SK-N-MC (cell line): Measurements from ENCODE around the gene ICE2.
A peak's percentile ranks its signal among the peaks of the same experiment; 100 is the strongest.

ENCODE experiments used
- DNase-seq: peaks from one replicate; pipeline ENCODE4 v3.0.0-alpha.2; 2011; ENCODE audit warnings: low read depth, low spot score
- H3K27ac ChIP-seq: fragments of 200-600 bp; sonication (generic); 2 replicates; pipeline ENCODE4 v1.5.1; 2016; ENCODE audit warnings: mixed run types
- H3K36me3 ChIP-seq: fragments of 200-600 bp; sonication (generic); 2 replicates; pipeline ENCODE4 v1.6.1; 2017; ENCODE audit warnings: antibody characterized with exemption, low read length, mixed read lengths; ENCODE audit not compliant: insufficient read depth
- H3K4me3 ChIP-seq: fragments of 200-600 bp; sonication (generic); 2 replicates; pipeline ENCODE4 v1.5.1; 2016
- H3K9ac ChIP-seq: fragments of 200-600 bp; sonication (generic); 2 replicates; pipeline ENCODE4 v1.8.0; 2017; ENCODE audit warnings: mixed run types, mixed read lengths; ENCODE audit not compliant: insufficient read length
- H3K9me3 ChIP-seq: fragments of 200-600 bp; sonication (generic); 2 replicates; pipeline ENCODE4 v1.6.1; 2017; ENCODE audit warnings: low read depth, mild to moderate bottlenecking, antibody characterized with exemption, low read length, moderate library complexity, mixed read lengths
- EZH2 ChIP-seq: fragments of 200-600 bp; sonication (generic); IDR thresholded peaks from one replicate; pipeline ENCODE4 v1.6.1; 2017; ENCODE audit warnings: antibody characterized with exemption
- FOXP2 ChIP-seq: optimal IDR thresholded peaks from 2 replicates; pipeline ENCODE3; 2011; ENCODE audit warnings: mild to moderate bottlenecking, moderate library complexity; ENCODE audit not compliant: insufficient read depth; ENCODE audit errors: extremely low read length, control extremely low read depth
- POLR2AphosphoS5 ChIP-seq: IDR thresholded peaks from 2 replicates; pipeline ENCODE4 v1.6.1; 2012; ENCODE audit warnings: mild to moderate bottlenecking, low read depth, low read length, borderline replicate concordance

Gene ICE2

GRCh38 chr15:60373327-60373726 lies 105.6 kb downstream of the ICE2 start:
- Histone ChIP-seq H3K9me3 (no peaks in the 10 kb centered on the region), H3K36me3 (peaks cover 89% of the 10 kb centered on the region), H3K9ac (no peak overlapping the region), H3K4me3 (no peak overlapping the region), H3K27ac (peak overlapping the region; percentile 98)
- no peak for DNase-seq
- TF ChIP-seq FOXP2 (no peak), POLR2AphosphoS5 (no peak), EZH2 (no peak)

GRCh38 chr15:60372756-60373155 lies 106.2 kb downstream of the ICE2 start:
- Histone ChIP-seq H3K9ac (no peak overlapping the region), H3K4me3 (no peak overlapping the region), H3K27ac (peak overlapping the region; percentile 98), H3K9me3 (no peaks in the 10 kb centered on the region), H3K36me3 (peaks cover 85% of the 10 kb centered on the region)
- TF ChIP-seq EZH2 (no peak), FOXP2 (no peak), POLR2AphosphoS5 (no peak)
- no peak for DNase-seq

- peak overlapping the region; percentile 98 for H3K27ac ChIP-seq
- TF ChIP-seq POLR2AphosphoS5 (no peak), FOXP2 (no peak), EZH2 (no peak)
- no peak overlapping the region for H3K4me3 ChIP-seq
- H3K36me3 ChIP-seq = peaks cover 79% of the 10 kb centered on the region
- no peaks in the 10 kb centered on the region for H3K9me3 ChIP-seq
- H3K9ac ChIP-seq = no peak overlapping the region
- no peak for DNase-seq
Measured at GRCh38 chr15:60372227-60372626, 106.7 kb downstream of the ICE2 start.

GRCh38 chr15:60371175-60372051 lies 107.5 kb downstream of the ICE2 start:
- Histone ChIP-seq H3K9me3 (no peaks in the 10 kb centered on the region), H3K27ac (peak overlapping the region; percentile 98), H3K36me3 (peaks cover 71% of the 10 kb centered on the region), H3K4me3 (peak overlapping the region; percentile 72), H3K9ac (peak overlapping the region; percentile 64)
- no peak for TF ChIP-seq EZH2
- no peak for TF ChIP-seq FOXP2
- TF ChIP-seq POLR2AphosphoS5 = peak; percentile 54; the same call in 1 of the 2 replicates
- peak; percentile 79 for DNase-seq

GRCh38 chr15:60370869-60371136 lies 108.1 kb downstream of the ICE2 start:
- no peak for DNase-seq
- peak overlapping the region; percentile 72 for H3K4me3 ChIP-seq
- H3K9ac ChIP-seq = no peak overlapping the region
- TF ChIP-seq EZH2 (no peak), FOXP2 (no peak), POLR2AphosphoS5 (no peak)
- peaks cover 66% of the 10 kb centered on the region for H3K36me3 ChIP-seq
- no peaks in the 10 kb centered on the region for H3K9me3 ChIP-seq
- peak overlapping the region; percentile 98 for H3K27ac ChIP-seq

GRCh38 chr15:60370105-60370868 lies 108.7 kb downstream of the ICE2 start:
- Histone ChIP-seq H3K9ac (no peak overlapping the region), H3K9me3 (no peaks in the 10 kb centered on the region), H3K4me3 (no peak overlapping the region), H3K27ac (peak overlapping the region; percentile 98), H3K36me3 (peaks cover 64% of the 10 kb centered on the region)
- TF ChIP-seq POLR2AphosphoS5 = no peak
- TF ChIP-seq FOXP2 = no peak
- no peak for TF ChIP-seq EZH2
- DNase-seq = no peak

GRCh38 chr15:60369696-60370095 lies 109.2 kb downstream of the ICE2 start:
- no peak for TF ChIP-seq EZH2
- TF ChIP-seq POLR2AphosphoS5 = no peak
- TF ChIP-seq FOXP2 = no peak
- no peak for DNase-seq
- Histone ChIP-seq H3K4me3 (no peak overlapping the region), H3K36me3 (peaks cover 62% of the 10 kb centered on the region), H3K9ac (no peak overlapping the region), H3K9me3 (no peaks in the 10 kb centered on the region), H3K27ac (peak overlapping the region; percentile 98; the same call in 1 of the 2 replicates)
